IPS DF 4.7 (cell line): Measurements from ENCODE around the gene NOD1.

Experiments
- DNase-seq: peaks from one replicate; pipeline ENCODE4 v3.0.0-alpha.2; 2013; ENCODE audit warnings: low spot score; ENCODE audit errors: extremely low read depth

Gene NOD1

GRCh38 chr7:30470771-30471170 lies 7.8 kb downstream of the NOD1 start:
- DNase-seq = no peak

GRCh38 chr7:30470163-30470770 lies 8.3 kb downstream of the NOD1 start:
- no peak for DNase-seq

GRCh38 chr7:30469303-30469702 lies 9.3 kb downstream of the NOD1 start:
- DNase-seq = peak; percentile 89

GRCh38 chr7:30468791-30469190 lies 9.8 kb downstream of the NOD1 start:
- DNase-seq = no peak

GRCh38 chr7:30468041-30468440 lies 10.5 kb downstream of the NOD1 start:
- no peak for DNase-seq

- DNase-seq = no peak
Measured at GRCh38 chr7:30467271-30467670, 11.3 kb downstream of the NOD1 start.

GRCh38 chr7:30466266-30466665 lies 12.3 kb downstream of the NOD1 start:
- DNase-seq = no peak

- no peak for DNase-seq
Measured at GRCh38 chr7:30465811-30466180, 12.8 kb downstream of the NOD1 start.

GRCh38 chr7:30465046-30465810 lies 13.4 kb downstream of the NOD1 start:
- DNase-seq = no peak

- DNase-seq = no peak
Measured at GRCh38 chr7:30464231-30464671, 14.3 kb downstream of the NOD1 start.

- no peak for DNase-seq
Measured at GRCh38 chr7:30463405-30464145, 15.0 kb downstream of the NOD1 start.

- no peak for DNase-seq
Measured at GRCh38 chr7:30462179-30462578, 16.4 kb downstream of the NOD1 start.

GRCh38 chr7:30460246-30460633 lies 18.3 kb downstream of the NOD1 start:
- no peak for DNase-seq

GRCh38 chr7:30459591-30460245 lies 18.9 kb downstream of the NOD1 start:
- DNase-seq = no peak

GRCh38 chr7:30458311-30458710 lies 20.3 kb downstream of the NOD1 start:
- DNase-seq = no peak

GRCh38 chr7:30453921-30454320 lies 24.7 kb downstream of the NOD1 start:
- no peak for DNase-seq

- no peak for DNase-seq
Measured at GRCh38 chr7:30453016-30453415, 25.6 kb downstream of the NOD1 start.

- no peak for DNase-seq
Measured at GRCh38 chr7:30452280-30452930, 26.2 kb downstream of the NOD1 start.

GRCh38 chr7:30451539-30452279 lies 26.9 kb downstream of the NOD1 start:
- no peak for DNase-seq

- no peak for DNase-seq
Measured at GRCh38 chr7:30450983-30451497, 27.5 kb downstream of the NOD1 start.
